Bronchial epithelial cell (primary cell): ENCODE results near the gene ZCCHC8. TPM values are rescaled to one million over a fixed set of nuclear protein-coding genes. Genes with fewer than 3 reads are reported as not detected.

Experiments used
- DNase-seq: peaks from one replicate; pipeline ENCODE4 v3.0.0-alpha.2; 2010; ENCODE audit warnings: low read depth
- FAIRE-seq: peaks from 2 replicates; lab custom pipeline; 2011; peaks lifted over from hg19 to GRCh38; lab: Jason Lieb, UNC
- H3K27me3 ChIP-seq: 2 replicates; pipeline ENCODE4 v1.5.1; 2011; ENCODE audit warnings: low read length; ENCODE audit not compliant: control insufficient read depth, insufficient read depth
- H3K36me3 ChIP-seq: 2 replicates; pipeline ENCODE4 v1.5.1; 2011; ENCODE audit warnings: low read length; ENCODE audit not compliant: control insufficient read depth, insufficient read depth
- H3K4me3 ChIP-seq: 2 replicates; pipeline ENCODE4 v1.5.1; 2011; ENCODE audit warnings: mild to moderate bottlenecking, low read depth, low read length, control low read depth
- CTCF ChIP-seq: IDR thresholded peaks from 2 replicates; pipeline ENCODE4 v1.5.1; 2011; ENCODE audit warnings: mild to moderate bottlenecking, moderate library complexity, low read length, control low read depth, inconsistent platforms; ENCODE audit not compliant: insufficient read depth, severe bottlenecking
- total RNA-seq: library from RNA; depleted of rRNA; stranded (reverse); fragments of >200 nt; gene quantifications from 2 replicates; pipeline ENCODE4 v1.2.1, GENCODE V29; 2014

ZCCHC8 gene
- total RNA-seq, 1 donor from 2014 or later, result 12.9 TPM

- FAIRE-seq, result no peak
- H3K4me3 ChIP-seq, result no peak overlapping the region
- TF ChIP-seq CTCF, result no peak
- no peaks in the 10 kb centered on the region for H3K27me3 ChIP-seq
- peaks cover 2% of the 10 kb centered on the region for H3K36me3 ChIP-seq
- DNase-seq, result no peak
Observed at GRCh38 chr12:122537021-122537420, 36.3 kb upstream of the ZCCHC8 start.

- no peaks in the 10 kb centered on the region for H3K27me3 ChIP-seq
- DNase-seq (no peak), FAIRE-seq (no peak)
- TF ChIP-seq CTCF, result no peak
- H3K36me3 ChIP-seq, result no peaks in the 10 kb centered on the region
- H3K4me3 ChIP-seq, result no peak overlapping the region
Observed at GRCh38 chr12:122533856-122534255, 33.1 kb upstream of the ZCCHC8 start.

- Histone ChIP-seq H3K4me3 (no peak overlapping the region), H3K36me3 (no peaks in the 10 kb centered on the region), H3K27me3 (no peaks in the 10 kb centered on the region)
- TF ChIP-seq CTCF, result no peak
- no peak for DNase-seq
- no peak for FAIRE-seq
Observed at GRCh38 chr12:122528992-122529391, 28.3 kb upstream of the ZCCHC8 start.

GRCh38 chr12:122528582-122528981 is 27.9 kb upstream of the ZCCHC8 start:
- Histone ChIP-seq H3K27me3 (no peaks in the 10 kb centered on the region), H3K36me3 (no peaks in the 10 kb centered on the region), H3K4me3 (no peak overlapping the region)
- no peak for DNase-seq
- TF ChIP-seq CTCF, result no peak
- FAIRE-seq, result no peak

GRCh38 chr12:122527478-122527944 is 26.8 kb upstream of the ZCCHC8 start:
- no peak for TF ChIP-seq CTCF
- Histone ChIP-seq H3K4me3 (peak overlapping the region; percentile 66), H3K27me3 (no peaks in the 10 kb centered on the region), H3K36me3 (peaks cover 2% of the 10 kb centered on the region)
- DNase-seq (peak; percentile 34), FAIRE-seq (no peak)

GRCh38 chr12:122526683-122527477 is 26.1 kb upstream of the ZCCHC8 start, which contains the start of the genes KNTC1 and RSRC2:
KNTC1 (plus strand) TSS chr12:122527249; CDS start chr12:122530064, 2,815 bp downstream.
RSRC2 (minus strand) TSS chr12:122526936; CDS start chr12:122526853, 83 bp downstream.
- DNase-seq (peak; percentile 98), FAIRE-seq (no peak)
- no peak for TF ChIP-seq CTCF
- H3K36me3 ChIP-seq, result peaks cover 5% of the 10 kb centered on the region
- H3K27me3 ChIP-seq, result no peaks in the 10 kb centered on the region
- H3K4me3 ChIP-seq, result peak within 1 kb of the TSS; percentile 68
